GM18526 (cell line): Measurements from ENCODE around the gene ZNF581.

Experiments used
- POLR2A ChIP-seq: IDR thresholded peaks from 3 replicates; pipeline ENCODE4 v1.6.1; 2011; ENCODE audit not compliant: insufficient read length; ENCODE audit errors: extremely low read depth

Gene ZNF581

GRCh38 chr19:55618426-55618825 is 25.0 kb upstream of the ZNF581 start:
- no peak for TF ChIP-seq POLR2A

- no peak for TF ChIP-seq POLR2A
Observed at GRCh38 chr19:55619286-55619685, 24.2 kb upstream of the ZNF581 start.

GRCh38 chr19:55620410-55621204 is 22.8 kb upstream of the ZNF581 start:
- no peak for TF ChIP-seq POLR2A

- TF ChIP-seq POLR2A: no peak
Observed at GRCh38 chr19:55621205-55621672, 22.2 kb upstream of the ZNF581 start.

GRCh38 chr19:55621673-55622231 is 21.7 kb upstream of the ZNF581 start:
- TF ChIP-seq POLR2A: no peak

GRCh38 chr19:55622242-55622969 is 21.0 kb upstream of the ZNF581 start:
- no peak for TF ChIP-seq POLR2A

- no peak for TF ChIP-seq POLR2A
Observed at GRCh38 chr19:55623130-55623529, 20.3 kb upstream of the ZNF581 start.

GRCh38 chr19:55623561-55623960 is 19.9 kb upstream of the ZNF581 start:
- TF ChIP-seq POLR2A: no peak

GRCh38 chr19:55624109-55625003 is 19.1 kb upstream of the ZNF581 start, which contains the start of gene ZNF784:
Gene ZNF784 (minus strand): TSS chr19:55624566. CDS start chr19:55624561, 5 bp downstream.
- peak; percentile 89 for TF ChIP-seq POLR2A

GRCh38 chr19:55625004-55625326 is 18.5 kb upstream of the ZNF581 start:
- TF ChIP-seq POLR2A: no peak

GRCh38 chr19:55626350-55626749 is 17.1 kb upstream of the ZNF581 start:
- TF ChIP-seq POLR2A: no peak

GRCh38 chr19:55632463-55632834 is 11.0 kb upstream of the ZNF581 start:
- TF ChIP-seq POLR2A: no peak

GRCh38 chr19:55633861-55634260 is 9.6 kb upstream of the ZNF581 start:
- TF ChIP-seq POLR2A: no peak

- TF ChIP-seq POLR2A: no peak
Observed at GRCh38 chr19:55635334-55635717, 8.1 kb upstream of the ZNF581 start.

- no peak for TF ChIP-seq POLR2A
Observed at GRCh38 chr19:55635856-55636440, 7.5 kb upstream of the ZNF581 start.
